Peyer's patch (tissue), 4 donors: ENCODE results near the gene LCP1.

Experiments
- POLR2A ChIP-seq, 2 donors: fragments of 450-650 bp; IDR thresholded peaks; one replicate each; pipeline ENCODE4 v1.5.1; 2017; ENCODE audit warnings: antibody characterized with exemption in 2 of 2, mild to moderate bottlenecking in 2 of 2, moderate library complexity in 2 of 2
- TF ChIP-seq, protein P1 (sequence below), 6 experiments: fragments of 450-650 bp in 4 of 6; fragments of 200-600 bp in 2 of 6; sonication (generic) in 1 of 6; IDR thresholded peaks; one replicate each; pipeline ENCODE4 v1.5.1; 2017 to 2019; ENCODE audit warnings: antibody characterized with exemption in 6 of 6, mild to moderate bottlenecking in 3 of 6, moderate library complexity in 1 of 6

DNA sequence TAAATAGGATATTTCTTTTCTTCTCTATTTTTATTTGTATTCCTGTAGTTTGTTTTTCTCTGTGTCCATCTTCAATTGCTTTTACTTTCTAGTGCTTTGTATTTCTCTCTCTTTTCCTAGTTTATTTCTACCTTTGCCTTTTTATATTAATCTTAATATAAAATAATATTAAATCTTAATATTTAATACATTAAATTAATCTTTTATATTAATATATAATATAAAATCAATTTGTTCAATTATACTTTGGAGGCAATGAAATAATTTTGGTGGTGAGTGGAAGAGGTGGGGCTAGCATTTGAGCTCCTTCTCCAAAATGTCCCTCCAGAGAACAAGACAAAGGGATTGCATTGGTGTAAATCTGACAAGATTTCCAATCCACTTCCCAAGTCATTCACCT is 70.8 kb downstream of the LCP1 start:
- TF ChIP-seq POLR2A (IDR thresholded peaks at IDR 0.05): no peak
- TF ChIP-seq, protein P1, sequence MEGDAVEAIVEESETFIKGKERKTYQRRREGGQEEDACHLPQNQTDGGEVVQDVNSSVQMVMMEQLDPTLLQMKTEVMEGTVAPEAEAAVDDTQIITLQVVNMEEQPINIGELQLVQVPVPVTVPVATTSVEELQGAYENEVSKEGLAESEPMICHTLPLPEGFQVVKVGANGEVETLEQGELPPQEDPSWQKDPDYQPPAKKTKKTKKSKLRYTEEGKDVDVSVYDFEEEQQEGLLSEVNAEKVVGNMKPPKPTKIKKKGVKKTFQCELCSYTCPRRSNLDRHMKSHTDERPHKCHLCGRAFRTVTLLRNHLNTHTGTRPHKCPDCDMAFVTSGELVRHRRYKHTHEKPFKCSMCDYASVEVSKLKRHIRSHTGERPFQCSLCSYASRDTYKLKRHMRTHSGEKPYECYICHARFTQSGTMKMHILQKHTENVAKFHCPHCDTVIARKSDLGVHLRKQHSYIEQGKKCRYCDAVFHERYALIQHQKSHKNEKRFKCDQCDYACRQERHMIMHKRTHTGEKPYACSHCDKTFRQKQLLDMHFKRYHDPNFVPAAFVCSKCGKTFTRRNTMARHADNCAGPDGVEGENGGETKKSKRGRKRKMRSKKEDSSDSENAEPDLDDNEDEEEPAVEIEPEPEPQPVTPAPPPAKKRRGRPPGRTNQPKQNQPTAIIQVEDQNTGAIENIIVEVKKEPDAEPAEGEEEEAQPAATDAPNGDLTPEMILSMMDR (IDR thresholded peaks at IDR 0.05): no peak
